H1 (cell line): Measurements from ENCODE around the gene NMRK2. TPM values are rescaled to one million over a fixed set of nuclear protein-coding genes. Genes with fewer than 3 reads are reported as not detected.
"Not testable (repeated sequence)": the region's sequence is repeated elsewhere in the genome, so short reads cannot be mapped to it uniquely, and the experiment has no call there.

Source experiments
- CTCF ChIA-PET: fragments of 300-600 bp; sonication (Branson Sonifier 250); formaldehyde crosslinking; loops from one replicate; lab custom pipeline; 2021; ENCODE audit not compliant: partially characterized antibody; lab: Charles Lee
- POLR2A ChIA-PET: fragments of 300-600 bp; sonication (Branson Sonifier 250); formaldehyde crosslinking; loops from one replicate; lab custom pipeline; 2021; ENCODE audit warnings: inconsistent platforms; ENCODE audit not compliant: partially characterized antibody; lab: Charles Lee
- DNase-seq, 2 experiments: peaks; one replicate each; pipeline versions ENCODE4 v3.0.0 to v3.0.0-alpha.2; 2010 to 2022; ENCODE audit warnings: low spot score in 2 of 2, low read depth in 1 of 2, mixed read lengths in 1 of 2
- FAIRE-seq: peaks from 2 replicates; lab custom pipeline; 2011; peaks lifted over from hg19 to GRCh38; lab: Jason Lieb, UNC
- H2AFZ ChIP-seq: 2 replicates; pipeline ENCODE4 v1.8.1; 2012; ENCODE audit warnings: low read length, inconsistent platforms
- H2AK5ac ChIP-seq: 2 replicates; pipeline ENCODE4 v1.6.1; 2013; ENCODE audit warnings: low read depth, low read length
- H2BK120ac ChIP-seq: replicated peaks from 2 replicates; pipeline ENCODE3; 2013; ENCODE audit warnings: low read depth, low read length, inconsistent platforms
- H2BK12ac ChIP-seq: 2 replicates; pipeline ENCODE4 v1.6.1; 2013; ENCODE audit warnings: low read depth, low read length
- H2BK15ac ChIP-seq: 2 replicates; pipeline ENCODE4 v1.6.1; 2013; ENCODE audit warnings: low read length
- H2BK20ac ChIP-seq: 2 replicates; pipeline ENCODE4 v1.6.1; 2013; ENCODE audit warnings: low read length
- H2BK5ac ChIP-seq: 2 replicates; pipeline ENCODE4 v1.6.1; 2013; ENCODE audit warnings: low read depth, low read length
- H3K14ac ChIP-seq: 2 replicates; pipeline ENCODE4 v1.6.1; 2013; ENCODE audit warnings: inconsistent platforms; ENCODE audit not compliant: insufficient read length
- H3K18ac ChIP-seq: 2 replicates; pipeline ENCODE4 v1.6.1; 2013; ENCODE audit warnings: low read length; ENCODE audit errors: extremely low read depth
- H3K23ac ChIP-seq: 2 replicates; pipeline ENCODE4 v1.6.1; 2013; ENCODE audit warnings: inconsistent platforms; ENCODE audit not compliant: insufficient read length
- H3K23me2 ChIP-seq: 2 replicates; pipeline ENCODE4 v1.6.1; 2013; ENCODE audit warnings: low read depth, low read length
- H3K27ac ChIP-seq: 2 replicates; pipeline ENCODE4 v1.6.1; 2011; ENCODE audit warnings: low read depth, low read length, inconsistent platforms
- H3K27me3 ChIP-seq, 4 experiments: replicated peaks in 1 of 4; 1 replicate in 1 of 4; 2 replicates in 3 of 4; pipeline versions ENCODE4 v1.6.1 to v1.8.1; 2011 to 2013; ENCODE audit warnings: low read length in 3 of 4, mild to moderate bottlenecking in 3 of 4, inconsistent platforms in 2 of 4, mixed read lengths in 2 of 4, moderate library complexity in 1 of 4; ENCODE audit not compliant: control insufficient read depth in 3 of 4, insufficient read depth in 3 of 4; ENCODE audit errors: extremely low read depth in 1 of 4
- H3K36me3 ChIP-seq, 4 experiments: 2 replicates each; pipeline versions ENCODE4 v1.6.1 to v1.8.1; 2011 to 2013; ENCODE audit warnings: mild to moderate bottlenecking in 4 of 4, low read length in 3 of 4, moderate library complexity in 2 of 4, control low read depth in 1 of 4, inconsistent platforms in 1 of 4; ENCODE audit not compliant: insufficient read depth in 4 of 4, control insufficient read depth in 2 of 4
- H3K4ac ChIP-seq: replicated peaks from 2 replicates; pipeline ENCODE3; 2013; ENCODE audit warnings: low read length, low read depth, mixed read lengths, inconsistent platforms; ENCODE audit not compliant: insufficient read length
- H3K4me1 ChIP-seq, 4 experiments: replicated peaks in 1 of 4; 1 replicate in 1 of 4; 2 replicates in 3 of 4; pipeline versions ENCODE4 v1.6.1 to v1.8.1; 2011 to 2013; ENCODE audit warnings: low read length in 3 of 4, inconsistent platforms in 2 of 4, mixed read lengths in 1 of 4; ENCODE audit not compliant: insufficient read depth in 4 of 4, control insufficient read depth in 3 of 4
- H3K4me2 ChIP-seq, 2 experiments: 2 replicates each; pipeline versions ENCODE4 v1.6.1 to v1.8.1; 2011 to 2013; ENCODE audit warnings: low read depth in 2 of 2, low read length in 2 of 2, control low read depth in 1 of 2, inconsistent platforms in 1 of 2, mild to moderate bottlenecking in 1 of 2; ENCODE audit not compliant: insufficient read depth in 1 of 2
- H3K4me3 ChIP-seq, 4 experiments: fragments of 200-600, 300-600 bp in 1 of 4; sonication (generic), shearing (Covaris generic), sonication (Bioruptor Twin) in 1 of 4; 2 replicates each; pipeline versions ENCODE4 v1.5.1 to v1.8.1; 2011 to 2016; ENCODE audit warnings: low read length in 4 of 4, low read depth in 3 of 4, control low read depth in 2 of 4, inconsistent platforms in 2 of 4, mild to moderate bottlenecking in 2 of 4, mixed read lengths in 1 of 4, moderate library complexity in 1 of 4; ENCODE audit not compliant: insufficient read depth in 2 of 4; ENCODE audit errors: extremely low read depth in 1 of 4
- H3K56ac ChIP-seq: replicated peaks from 2 replicates; pipeline ENCODE3; 2013; ENCODE audit warnings: low read depth, mild to moderate bottlenecking, mixed read lengths, low read length, inconsistent platforms; ENCODE audit not compliant: insufficient read length
- H3K79me1 ChIP-seq: 2 replicates; pipeline ENCODE4 v1.6.1; 2013; ENCODE audit warnings: low read depth, low read length, control low read depth
- H3K79me2 ChIP-seq, 2 experiments: 2 replicates each; pipeline versions ENCODE4 v1.6.1 to v1.8.1; 2012 to 2013; ENCODE audit warnings: low read length in 2 of 2, mild to moderate bottlenecking in 2 of 2, inconsistent platforms in 1 of 2; ENCODE audit not compliant: insufficient read depth in 2 of 2, control insufficient read depth in 1 of 2
- H3K9ac ChIP-seq, 4 experiments: replicated peaks in 1 of 4; 1 replicate in 1 of 4; 2 replicates in 3 of 4; pipeline versions ENCODE4 v1.6.1 to v1.8.1; 2011 to 2013; ENCODE audit warnings: low read depth in 3 of 4, low read length in 3 of 4, control low read depth in 2 of 4, mild to moderate bottlenecking in 2 of 4, moderate library complexity in 2 of 4, inconsistent platforms in 1 of 4; ENCODE audit errors: extremely low read depth in 1 of 4
- H3K9me3 ChIP-seq, 2 experiments: 2 replicates each; pipeline versions ENCODE4 v1.6.1 to v1.8.1; 2012 to 2013; ENCODE audit warnings: mild to moderate bottlenecking in 2 of 2, moderate library complexity in 2 of 2, control low read depth in 1 of 2, inconsistent platforms in 1 of 2, low read depth in 1 of 2, low read length in 1 of 2, mixed read lengths in 1 of 2; ENCODE audit not compliant: insufficient read depth in 2 of 2
- H4K20me1 ChIP-seq, 2 experiments: replicated peaks in 1 of 2; 2 replicates each; pipeline versions ENCODE3 to v1.8.1; 2011 to 2013; ENCODE audit warnings: inconsistent platforms in 2 of 2, low read length in 2 of 2, mild to moderate bottlenecking in 1 of 2; ENCODE audit not compliant: insufficient read depth in 2 of 2, control insufficient read depth in 1 of 2
- H4K5ac ChIP-seq: 2 replicates; pipeline ENCODE4 v1.6.1; 2013; ENCODE audit warnings: low read length, low read depth, mixed read lengths, inconsistent platforms; ENCODE audit not compliant: insufficient read length
- H4K8ac ChIP-seq: 2 replicates; pipeline ENCODE4 v1.8.0; 2013; ENCODE audit warnings: mild to moderate bottlenecking, moderate library complexity, low read length, inconsistent platforms; ENCODE audit not compliant: insufficient read depth; ENCODE audit errors: extremely low read depth
- H4K91ac ChIP-seq: replicated peaks from 2 replicates; pipeline ENCODE3; 2013; ENCODE audit warnings: low read length, mixed read lengths, inconsistent platforms; ENCODE audit not compliant: insufficient read length
- WGBS, 2 experiments: shearing (Covaris generic) in 1 of 2; methylation state at CpG; one replicate each; pipeline versions ENCODE4 v1.1.6 to v1.1.7; 2013 to 2015; ENCODE audit warnings: low lambda C conversion rate in 2 of 2, mixed read lengths in 2 of 2, inconsistent platforms in 1 of 2, low coverage in 1 of 2, missing lambda C conversion rate in 1 of 2; ENCODE audit not compliant: insufficient replicate concordance in 2 of 2, insufficient coverage in 1 of 2, insufficient read length in 1 of 2; ENCODE audit errors: extremely low coverage in 1 of 2, missing lambda C conversion rate in 1 of 2; 5-methylcytosine and 5-hydroxymethylcytosine counted together
- polyA plus RNA-seq, 7 experiments: library from polyadenylated mRNA; depleted of rRNA in 3 of 7; stranded (reverse) in 5 of 7; unstranded in 2 of 7; fragments of >200 nt in 5 of 7; fragments of 200-250 nt in 2 of 7; gene quantifications; 1 replicate in 5 of 7; 2 replicates in 1 of 7; 4 replicates in 1 of 7; pipeline versions ENCODE4 v1.2.1 to v1.2.3, GENCODE V29; 2011 to 2013; ENCODE audit warnings: missing spikeins in 2 of 7, mixed read lengths in 2 of 7
- total RNA-seq: library from RNA; stranded (reverse); fragmentation: NEBNext Ultra II Directional; extraction: Animal tissue kit (Norgen Biotek cat#: 25700); gene quantifications from 2 replicates; pipeline ENCODE4 v1.2.1, GENCODE V29; 2021

NMRK2 gene
- total and polyA plus RNA-seq, 2 of the 8 experiments (the other 6 are each of a cell fraction or from before 2014, with no cell fraction given), result 87.4 to 206 TPM

GRCh38 chr19:3952755-3953276 is 19.9 kb downstream of the NMRK2 start:
- not testable (repeated sequence) for H3K79me1 ChIP-seq, H2AFZ ChIP-seq, H3K4ac ChIP-seq, H3K4me2 ChIP-seq, H3K9me3 ChIP-seq, H4K20me1 ChIP-seq, H3K9ac ChIP-seq, H4K91ac ChIP-seq, H2BK5ac ChIP-seq, H3K36me3 ChIP-seq, H2BK120ac ChIP-seq, H2AK5ac ChIP-seq, H3K4me1 ChIP-seq, H3K27ac ChIP-seq, H2BK20ac ChIP-seq, FAIRE-seq, H2BK15ac ChIP-seq, H4K5ac ChIP-seq, H3K18ac ChIP-seq, H4K8ac ChIP-seq, H3K79me2 ChIP-seq, H2BK12ac ChIP-seq, H3K56ac ChIP-seq, H3K23me2 ChIP-seq, DNase-seq, H3K14ac ChIP-seq, H3K27me3 ChIP-seq, H3K4me3 ChIP-seq, H3K23ac ChIP-seq
- ChIA-PET CTCF (interaction anchor here (1.0 kb wide), 1 partner anchor 53 kb away, joined by 4 read pairs; no protein-coding TSS in a partner anchor), POLR2A (interaction anchor here (0.6 to 24.8 kb wide), 9 partner anchors 11 to 172 kb away, joined by 3 to 870 read pairs (median 5); partner anchors contain the start of genes ATCAY, DAPK3, EEF2 and NMRK2)
- 95% methylated on average over 8 of the region's 9 CpGs; no CpG with 5 or more reads in 1 of the 2 experiments for WGBS, 2 experiments
